HG02870 (cell line): ENCODE data around the gene HIKESHI.
"Not testable (repeated sequence)": the region's sequence is repeated elsewhere in the genome, so short reads cannot be mapped to it uniquely, and the experiment has no call there.

Source experiments
- ATAC-seq: cut with Tn5 transposase; IDR thresholded peaks from one replicate; pipeline ENCODE4 v1.9.1; 2021; ENCODE audit warnings: mild to moderate bottlenecking, moderate library complexity; ENCODE audit not compliant: unreplicated experiment

HIKESHI gene

DNA sequence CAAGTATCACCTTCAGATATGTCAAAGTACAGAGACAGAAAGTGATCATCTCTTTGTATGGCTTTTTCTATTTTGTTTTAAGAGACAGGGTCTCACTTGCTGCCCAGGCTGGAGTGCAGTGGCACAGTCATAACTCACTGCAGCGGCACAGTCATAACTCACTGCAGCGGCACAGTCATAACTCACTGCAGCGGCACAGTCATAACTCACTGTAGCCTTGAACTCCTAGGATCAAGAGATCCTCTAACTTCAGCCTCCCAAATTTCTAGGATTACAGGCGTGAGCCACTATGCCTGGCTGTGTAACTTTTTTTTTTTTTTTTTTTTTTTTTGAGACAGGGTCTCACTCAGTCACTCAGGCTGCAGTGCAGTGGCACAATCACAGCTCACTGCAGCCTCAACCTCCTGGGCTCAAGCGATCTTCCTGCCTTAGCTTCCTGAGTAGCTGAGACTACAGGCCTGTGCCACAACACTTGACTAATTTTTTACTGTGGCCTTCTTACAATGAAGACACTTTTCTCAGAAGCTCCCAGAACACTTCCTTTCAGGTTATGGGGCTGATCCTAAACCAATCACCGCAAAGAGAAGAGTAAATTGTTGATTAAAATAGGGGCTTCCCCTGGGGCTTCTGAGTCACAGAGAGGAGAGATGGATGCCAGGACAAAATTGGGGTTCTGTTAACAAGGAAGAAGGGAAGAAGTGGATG, 9.0 kb upstream of the HIKESHI start:
- peak; percentile 83 for ATAC-seq

- ATAC-seq = no peak
Measured at GRCh38 chr11:86294026-86294425, 8.0 kb upstream of the HIKESHI start.

DNA sequence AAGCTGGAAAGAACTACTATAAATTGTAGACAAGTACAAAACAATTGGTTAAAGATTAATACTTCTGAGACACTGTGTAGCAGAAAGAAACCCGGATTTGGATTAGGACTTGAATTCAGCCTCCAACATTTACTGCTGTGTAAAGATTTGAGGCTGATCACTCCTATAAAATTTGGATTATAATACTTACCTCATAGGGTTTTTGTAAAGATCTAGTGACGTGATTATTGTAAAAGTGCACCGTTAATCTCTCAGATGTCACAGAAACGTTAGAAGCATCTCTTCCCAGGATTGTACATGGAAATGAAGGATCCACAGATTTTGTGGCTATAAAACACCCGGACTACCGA, 323 bp upstream of the HIKESHI start:
- no peak for ATAC-seq

DNA sequence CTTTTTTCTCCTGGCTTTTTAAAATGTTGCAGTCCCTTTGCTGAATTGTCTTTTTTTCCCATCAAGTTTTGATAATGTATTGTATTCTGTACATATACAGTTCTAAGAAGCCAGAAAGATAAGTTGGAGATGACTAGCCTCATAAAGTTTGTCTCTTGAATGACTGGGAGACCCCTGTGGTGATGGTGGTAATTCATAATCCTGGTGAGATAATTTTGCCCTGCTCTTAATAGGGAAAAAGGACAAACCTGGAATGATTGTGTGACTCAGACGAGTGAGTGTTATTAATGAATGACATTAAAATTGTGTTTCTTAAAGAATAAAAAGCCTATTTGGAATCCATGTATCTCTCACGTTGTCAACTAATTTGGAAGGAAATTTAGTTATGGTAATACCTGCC, 1.2 kb downstream of the HIKESHI start:
- no peak for ATAC-seq

- not testable (repeated sequence) for ATAC-seq
Measured at GRCh38 chr11:86308710-86309109, 6.7 kb downstream of the HIKESHI start.

DNA sequence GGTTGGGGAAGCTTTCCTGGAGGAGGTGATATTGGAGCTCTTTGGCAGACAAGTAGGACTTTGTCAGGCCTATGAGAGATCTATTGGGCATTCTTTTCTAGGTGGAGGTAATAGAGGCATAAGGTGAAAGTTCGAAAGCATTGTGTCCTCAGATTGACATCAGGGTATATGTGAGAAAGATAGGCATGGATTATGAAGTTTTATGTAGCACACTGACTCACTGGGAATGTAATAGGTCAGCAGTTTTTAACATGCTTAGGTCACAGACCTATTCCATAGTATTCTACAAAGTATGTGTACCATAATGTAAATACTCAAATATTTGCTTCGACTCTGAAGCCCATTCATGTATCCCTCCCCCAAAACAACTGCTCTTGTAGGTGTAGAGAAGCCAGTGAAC, 11.8 kb downstream of the HIKESHI start:
- ATAC-seq = no peak

- no peak for ATAC-seq
Measured at GRCh38 chr11:86314636-86315035, 12.6 kb downstream of the HIKESHI start.

DNA sequence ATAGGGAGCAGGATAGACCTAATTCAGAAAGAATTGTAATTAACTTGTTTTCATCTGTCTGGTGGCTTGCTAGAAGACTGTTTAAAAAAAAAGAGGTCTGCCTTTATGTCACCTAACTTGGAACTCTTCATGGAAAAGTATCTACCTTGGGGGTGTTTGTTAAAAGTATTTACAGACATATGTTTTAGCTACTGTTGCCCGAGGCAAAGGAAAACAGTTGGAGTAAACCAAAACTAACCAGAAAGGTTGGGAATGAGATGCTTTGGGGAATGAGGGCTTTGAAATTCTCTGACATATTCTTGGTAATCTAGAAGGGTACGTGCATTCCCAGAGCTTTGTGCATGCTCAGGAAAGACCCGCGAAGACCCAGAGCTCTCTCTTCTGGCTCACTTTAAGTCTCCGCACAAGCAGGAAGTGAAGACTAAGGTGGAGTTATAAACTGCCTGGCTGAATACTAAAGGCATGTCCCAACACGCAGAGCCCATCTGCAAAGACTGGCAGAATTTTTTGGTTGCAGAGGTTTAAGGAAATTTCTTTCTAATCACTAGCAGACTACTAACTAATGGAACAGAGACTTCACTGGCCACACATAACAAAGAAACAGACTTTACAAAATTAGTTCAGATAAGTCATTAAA, 33.2 kb downstream of the HIKESHI start:
- no peak for ATAC-seq

DNA sequence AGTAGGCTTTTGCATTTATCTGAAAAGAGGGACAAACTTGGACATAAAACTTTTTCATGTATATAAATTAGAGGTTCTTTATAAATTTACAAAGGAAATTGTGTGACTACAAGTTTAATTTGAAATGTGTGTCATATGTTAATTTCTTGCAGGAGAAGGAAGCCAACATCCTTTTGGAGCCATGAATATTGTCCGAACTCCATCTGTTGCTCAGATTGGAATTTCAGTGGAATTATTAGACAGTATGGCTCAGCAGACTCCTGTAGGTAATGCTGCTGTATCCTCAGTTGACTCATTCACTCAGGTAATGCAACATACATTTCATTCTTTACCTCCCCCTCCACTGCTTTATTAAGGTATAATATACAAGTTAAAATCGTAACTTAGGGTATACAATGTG, 35.2 kb downstream of the HIKESHI start:
- ATAC-seq = no peak

GRCh38 chr11:86341382-86341781, 39.3 kb downstream of the HIKESHI start:
- no peak for ATAC-seq

GRCh38 chr11:86346513-86346912, 44.5 kb downstream of the HIKESHI start:
- ATAC-seq = no peak

GRCh38 chr11:86355256-86355655, 53.2 kb downstream of the HIKESHI start:
- no peak for ATAC-seq

DNA sequence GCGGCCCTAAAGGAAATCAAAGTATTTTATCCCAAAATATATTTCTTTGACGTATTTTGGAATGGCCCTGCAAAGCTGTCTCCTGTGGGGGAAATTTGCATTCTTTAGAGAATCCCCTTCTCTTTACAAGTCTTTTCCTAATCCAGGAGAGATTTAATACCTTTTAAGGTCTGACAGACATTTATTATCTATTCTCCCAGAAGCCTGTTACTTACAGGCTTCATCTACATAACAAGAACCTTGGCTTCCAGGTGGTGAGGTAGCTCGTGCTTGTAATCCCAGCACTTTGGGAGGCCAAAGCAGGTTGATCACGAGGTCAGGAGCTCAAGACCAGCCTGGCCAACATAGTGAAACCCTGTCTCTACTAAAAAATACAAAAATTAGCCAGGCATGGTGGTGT, 55.4 kb downstream of the HIKESHI start:
- not testable (repeated sequence) for ATAC-seq

GRCh38 chr11:86358720-86359119, 56.7 kb downstream of the HIKESHI start:
- no peak for ATAC-seq

GRCh38 chr11:86360775-86361395, 58.8 kb downstream of the HIKESHI start:
- no peak for ATAC-seq

- ATAC-seq = no peak
Measured at GRCh38 chr11:86363424-86363823, 61.4 kb downstream of the HIKESHI start.

GRCh38 chr11:86365546-86365945, 63.5 kb downstream of the HIKESHI start:
- ATAC-seq = no peak

- no peak for ATAC-seq
Measured at GRCh38 chr11:86369668-86370067, 67.6 kb downstream of the HIKESHI start.

- no peak for ATAC-seq
Measured at GRCh38 chr11:86370171-86370570, 68.1 kb downstream of the HIKESHI start.

DNA sequence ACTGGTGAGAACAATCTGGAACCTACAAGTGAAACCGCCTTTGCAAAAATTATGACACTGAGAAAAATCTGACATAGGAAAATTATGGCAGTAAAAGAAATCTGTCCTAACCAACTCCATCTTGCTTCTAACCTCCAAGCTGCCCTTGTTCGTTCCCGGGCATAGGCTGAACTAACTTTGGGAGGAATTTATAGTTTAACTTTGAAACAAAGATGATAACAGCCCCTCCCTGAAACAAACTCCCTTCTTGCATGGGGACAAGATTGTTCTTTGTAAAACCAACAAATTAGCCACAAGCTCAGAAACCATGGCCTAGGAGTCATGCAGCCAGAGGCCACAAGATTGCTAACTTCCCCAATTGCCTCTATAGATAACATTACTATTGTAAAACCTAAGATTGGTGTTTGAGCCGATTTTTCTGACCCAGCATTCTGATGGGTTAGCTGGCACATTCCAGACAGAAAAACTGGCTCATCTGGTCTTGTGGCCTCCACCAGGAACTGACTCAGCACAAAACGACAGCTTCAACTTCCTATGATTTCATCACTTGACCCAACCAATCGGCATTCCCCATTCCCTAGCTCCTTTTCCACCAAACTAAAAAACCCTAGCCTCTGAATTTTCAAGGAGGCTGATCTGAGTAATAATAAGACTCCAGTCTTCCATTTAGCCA, 69.0 kb downstream of the HIKESHI start:
- ATAC-seq = no peak

DNA sequence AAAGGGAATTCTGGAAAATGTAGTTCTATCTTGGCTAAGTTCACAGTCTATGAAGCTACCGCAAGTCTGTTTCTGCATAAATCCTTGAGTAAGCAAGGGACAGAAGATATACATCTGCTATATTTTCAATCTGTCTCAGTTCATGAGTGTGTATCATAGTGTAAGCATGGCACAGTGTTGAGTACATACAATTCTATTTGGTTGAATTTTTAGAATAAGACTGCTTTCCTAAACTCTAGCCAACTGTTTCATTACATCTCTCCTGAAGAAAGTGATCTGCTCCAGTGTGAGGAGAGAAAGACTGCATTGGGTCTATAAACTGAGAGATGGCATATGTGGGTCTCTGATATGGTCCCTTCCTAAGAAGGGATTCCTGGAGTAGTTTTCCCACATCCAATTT, 70.0 kb downstream of the HIKESHI start:
- no peak for ATAC-seq

DNA sequence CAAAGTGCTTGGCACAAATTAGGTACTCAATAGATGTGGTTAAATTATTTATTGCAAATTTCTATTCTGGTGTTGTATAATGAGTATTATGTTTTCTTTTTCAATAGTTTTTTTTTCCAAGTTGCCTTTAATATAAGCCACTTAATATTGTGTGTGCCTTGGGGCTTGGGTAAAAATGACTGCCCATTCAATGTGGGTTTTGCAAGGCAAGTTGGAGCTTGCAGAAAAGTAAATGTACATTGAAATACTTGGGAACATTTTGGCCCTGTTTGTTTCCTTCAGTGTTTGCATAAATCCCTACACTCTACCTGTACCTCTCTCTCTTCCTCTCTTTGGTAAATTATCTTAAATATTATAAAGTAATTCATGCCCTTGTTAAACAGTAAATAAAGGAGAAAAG, 70.5 kb downstream of the HIKESHI start:
- no peak for ATAC-seq
